Measurements from ENCODE around the gene CXCL11. TPM values are rescaled to one million over a fixed set of nuclear protein-coding genes. Genes with fewer than 3 reads are reported as not detected.

CXCL11 gene
- total RNA-seq, 2 experiments from 2014 or later = not detected

DNA sequence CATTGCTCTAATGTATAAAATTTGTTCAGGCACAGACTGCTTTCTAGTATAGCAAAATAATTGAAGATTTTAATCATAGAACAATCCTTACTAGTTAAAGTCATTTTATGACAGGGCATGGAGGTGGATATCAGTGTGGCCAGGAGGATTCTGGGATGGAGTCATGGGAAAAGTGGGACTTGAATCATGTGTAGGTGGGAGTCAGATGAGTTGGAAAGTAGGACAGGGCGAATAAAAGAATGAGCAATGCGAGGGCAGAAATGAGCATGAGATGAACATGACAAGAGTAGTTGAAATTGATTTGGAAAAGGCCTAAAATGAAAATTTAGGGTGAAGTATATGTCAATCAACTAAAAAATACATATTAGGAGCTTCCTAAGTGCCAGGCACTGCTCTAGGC, 37.9 kb downstream of the CXCL11 start:
- H3K27ac Mint-ChIP-seq = no peak overlapping the region
- no peak overlapping the region for H3K4me3 Mint-ChIP-seq
- no peaks in the 10 kb centered on the region for H3K36me3 Mint-ChIP-seq
- no peak for DNase-seq
- intact Hi-C loops (cut with micrococcal nuclease) = loop anchor here (10.0 kb wide), 1 partner anchor 307 kb away; the partner anchor contains the start of gene STBD1
- no peaks in the 10 kb centered on the region for H3K9me3 Mint-ChIP-seq
- CTCF ChIA-PET = interaction anchor here (2.6 to 7.7 kb wide), 3 partner anchors 65 to 83 kb away, joined by 6 to 93 read pairs (median 79); no protein-coding TSS in a partner anchor
- POLR2A ChIA-PET = no interaction called here
- peaks cover 6% of the 10 kb centered on the region for H3K27me3 Mint-ChIP-seq
- H3K4me1 Mint-ChIP-seq (ENCODE audit: low read depth) = no peaks in the 10 kb centered on the region

GRCh38 chr4:75997081-75997480, 38.8 kb downstream of the CXCL11 start:
- CTCF ChIA-PET = interaction anchor here (1.0 to 7.7 kb wide), 14 partner anchors 23 to 131 kb away, joined by 3 to 93 read pairs (median 14); partner anchors contain the start of gene ART3
- peaks cover 3% of the 10 kb centered on the region for H3K27me3 Mint-ChIP-seq
- no peaks in the 10 kb centered on the region for H3K9me3 Mint-ChIP-seq
- H3K36me3 Mint-ChIP-seq = no peaks in the 10 kb centered on the region
- H3K27ac Mint-ChIP-seq = no peak overlapping the region
- POLR2A ChIA-PET = no interaction called here
- DNase-seq = no peak
- no peaks in the 10 kb centered on the region for H3K4me1 Mint-ChIP-seq (ENCODE audit: low read depth)
- H3K4me3 Mint-ChIP-seq = no peak overlapping the region
- intact Hi-C loops (cut with micrococcal nuclease) = loop anchor here (10.0 kb wide), 1 partner anchor 308 kb away; the partner anchor contains the start of gene STBD1

GRCh38 chr4:75995727-75996126, 40.1 kb downstream of the CXCL11 start:
- Mint-ChIP-seq H3K36me3 (no peaks in the 10 kb centered on the region), H3K27ac (no peak overlapping the region), H3K4me1 (ENCODE audit: low read depth) (peaks cover 6% of the 10 kb centered on the region), H3K27me3 (peaks cover 3% of the 10 kb centered on the region), H3K4me3 (no peak overlapping the region), H3K9me3 (no peaks in the 10 kb centered on the region)
- intact Hi-C loops (cut with micrococcal nuclease) = loop anchor here (1.0 to 10.0 kb wide), 2 partner anchors 72 to 309 kb away; partner anchors contain the start of gene STBD1
- CTCF ChIA-PET = interaction anchor here (0.6 to 7.7 kb wide), 41 partner anchors 8 to 383 kb away, joined by 3 to 93 read pairs (median 4); partner anchors contain the start of genes ART3, CXCL11, CXCL9 and NAAA
- no peak for DNase-seq
- POLR2A ChIA-PET = interaction anchor here (0.7 to 1.2 kb wide), 2 partner anchors 62 to 79 kb away, joined by 3 to 4 read pairs; partner anchors contain the start of gene ART3

GRCh38 chr4:75992462-75992861, 43.4 kb downstream of the CXCL11 start:
- DNase-seq = no peak
- Mint-ChIP-seq H3K27ac (no peak overlapping the region), H3K4me1 (ENCODE audit: low read depth) (peaks cover 29% of the 10 kb centered on the region), H3K4me3 (no peak overlapping the region), H3K36me3 (peaks cover 5% of the 10 kb centered on the region), H3K27me3 (peaks cover 3% of the 10 kb centered on the region), H3K9me3 (no peaks in the 10 kb centered on the region)
- intact Hi-C loops (cut with micrococcal nuclease) = loop anchor here (5.0 to 10.0 kb wide), 3 partner anchors 205 to 312 kb away; partner anchors contain the start of genes STBD1 and USO1
- CTCF ChIA-PET = interaction anchor here (0.7 to 7.7 kb wide), 6 partner anchors 32 to 398 kb away, joined by 3 to 93 read pairs (median 35); no protein-coding TSS in a partner anchor
- POLR2A ChIA-PET = no interaction called here

DNA sequence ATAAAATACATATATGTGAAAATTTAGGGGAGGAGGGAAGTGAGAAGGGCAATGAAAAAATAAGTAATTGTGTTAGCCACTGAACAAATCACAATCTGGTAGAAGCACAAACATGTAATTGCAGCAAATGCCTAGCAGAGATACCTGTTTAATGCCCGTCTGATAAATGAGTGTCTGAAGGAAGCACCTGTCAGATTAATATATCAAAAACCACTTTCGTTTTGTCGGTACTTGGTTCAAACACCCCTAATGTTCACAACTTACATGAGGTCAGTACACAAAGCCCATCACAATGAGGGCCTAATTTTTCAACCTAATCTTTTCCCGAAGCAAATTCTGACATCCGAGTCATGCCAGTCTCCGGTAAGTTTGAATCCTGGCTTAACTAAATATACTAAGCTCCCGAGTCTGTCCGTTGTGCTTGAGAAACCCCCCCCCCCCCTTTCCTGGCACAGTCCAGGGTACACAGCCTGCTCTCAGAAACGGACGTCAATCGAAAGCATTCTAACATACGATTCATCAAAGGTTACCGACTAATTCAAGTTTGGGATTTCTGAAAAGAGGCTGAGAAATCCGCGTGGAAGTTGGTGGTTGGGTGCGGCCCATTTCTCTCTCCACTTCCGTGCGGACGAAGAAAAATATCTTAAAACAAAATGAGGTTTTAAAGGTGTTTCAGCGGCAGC, 45.9 kb downstream of the CXCL11 start:
- POLR2A ChIA-PET = interaction anchor here (1.0 to 1.2 kb wide), 2 partner anchors 50 to 68 kb away, joined by 4 to 5 read pairs; no protein-coding TSS in a partner anchor
- Mint-ChIP-seq H3K27ac (peak overlapping the region; percentile 57), H3K27me3 (peaks cover 3% of the 10 kb centered on the region), H3K36me3 (peaks cover 5% of the 10 kb centered on the region), H3K4me1 (ENCODE audit: low read depth) (peaks cover 29% of the 10 kb centered on the region), H3K9me3 (no peaks in the 10 kb centered on the region), H3K4me3 (peak overlapping the region; percentile 85)
- DNase-seq = no peak
- CTCF ChIA-PET = interaction anchor here (0.6 to 7.7 kb wide), 5 partner anchors 12 to 119 kb away, joined by 4 to 93 read pairs (median 4); partner anchors contain the start of gene NAAA
- intact Hi-C loops (cut with micrococcal nuclease) = loop anchor here (1.0 to 10.0 kb wide), 7 partner anchors 50 to 475 kb away; partner anchors contain the start of genes NUP54, RCHY1, STBD1 and THAP6

DNA sequence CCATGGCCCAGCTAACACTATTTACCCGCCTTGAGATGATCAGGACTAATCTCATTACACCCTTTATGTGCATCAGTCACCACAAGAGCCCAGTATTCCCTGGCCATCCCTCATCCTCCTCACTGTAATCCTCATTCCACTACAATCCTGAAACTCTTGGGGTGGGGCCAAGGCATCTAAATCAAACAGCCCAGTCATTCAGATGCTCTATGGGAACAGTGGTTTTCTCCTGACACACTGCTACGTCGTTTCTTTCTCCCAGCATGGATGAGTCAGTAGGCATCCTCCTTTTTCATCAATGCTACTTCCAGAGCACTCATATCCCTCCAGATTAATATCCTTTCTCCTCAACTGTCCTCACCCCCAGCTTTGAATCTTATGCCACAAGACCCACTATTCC, 50.8 kb downstream of the CXCL11 start:
- no peak overlapping the region for H3K27ac Mint-ChIP-seq
- intact Hi-C loops (cut with micrococcal nuclease) = no loop called here
- no peak for DNase-seq
- peaks cover 23% of the 10 kb centered on the region for H3K4me1 Mint-ChIP-seq (ENCODE audit: low read depth)
- no peaks in the 10 kb centered on the region for H3K27me3 Mint-ChIP-seq
- CTCF ChIA-PET = interaction anchor here (1.9 kb wide), 1 partner anchor 10 kb away, joined by 7 read pairs; no protein-coding TSS in a partner anchor
- POLR2A ChIA-PET = no interaction called here
- peaks cover 24% of the 10 kb centered on the region for H3K36me3 Mint-ChIP-seq
- H3K9me3 Mint-ChIP-seq = peaks cover 2% of the 10 kb centered on the region
- H3K4me3 Mint-ChIP-seq = no peak overlapping the region

Other genes starting within 250 kb of the CXCL11 start
- gene PPEF2, start 133.6 kb downstream of the CXCL11 start, total RNA-seq = under 1 TPM in 1 of 2 experiments, not detected in 1; 0.40 TPM
- gene NAAA, start 95.1 kb downstream of the CXCL11 start, total RNA-seq = 10 to 100 TPM; 31.7 to 32.2 TPM
- gene SDAD1, start 45.1 kb downstream of the CXCL11 start, total RNA-seq = 10 to 100 TPM; 35.9 to 40.5 TPM
- gene CXCL9, start 28.6 kb downstream of the CXCL11 start, total RNA-seq = under 1 TPM; 0.10 to 0.14 TPM
- gene CXCL10, start 12.6 kb downstream of the CXCL11 start, total RNA-seq = under 1 TPM; 0.36 to 0.51 TPM
- under 1 TPM in 1 of 2 experiments, not detected in 1; 0.36 TPM for gene ART3, start 38.6 kb upstream of the CXCL11 start, total RNA-seq
- gene NUP54, start 112.3 kb upstream of the CXCL11 start, total RNA-seq = 10 to 100 TPM; 51.3 to 55.9 TPM
- gene SCARB2, start 177.8 kb upstream of the CXCL11 start, total RNA-seq = 1 to 10 TPM; 7.0 to 8.2 TPM
- not detected for gene FAM47E, start 215.7 kb upstream of the CXCL11 start, total RNA-seq